OCI-LY7 (cell line): ENCODE data around the gene SYNGR3. TPM values are rescaled to one million over a fixed set of nuclear protein-coding genes. Genes with fewer than 3 reads are reported as not detected.

ENCODE experiments used
- BruUV-seq: library from RNA; stranded (reverse); fragments of 400-500 nt; replicated peaks from 2 replicates; lab custom pipeline; 2021; lab: Mats Ljungman, UMichigan
- CTCF ChIA-PET: fragments of 300-600 bp; sonication (Branson Sonifier 250); formaldehyde crosslinking; loops from one replicate; lab custom pipeline; 2022; ENCODE audit warnings: antibody characterized with exemption; ENCODE audit not compliant: unreplicated experiment; lab: Charles Lee
- POLR2A ChIA-PET: fragments of 300-600 bp; sonication (Branson Sonifier 250); formaldehyde crosslinking; loops from one replicate; lab custom pipeline; 2022; ENCODE audit warnings: antibody characterized with exemption; lab: Charles Lee
- DNase-seq: peaks from one replicate; pipeline ENCODE4 v3.0.0-alpha.2; 2015; ENCODE audit warnings: low spot score
- H2AFZ ChIP-seq: fragments of 200-600 bp; sonication (generic), shearing (Covaris generic); 2 replicates; pipeline ENCODE4 v1.6.1; 2014; ENCODE audit warnings: mild to moderate bottlenecking, antibody characterized with exemption, low read length, moderate library complexity
- H3K27ac ChIP-seq: fragments of 200-600 bp; sonication (generic); 2 replicates; pipeline ENCODE4 v1.5.1; 2014; ENCODE audit warnings: mixed run types, low read depth, mild to moderate bottlenecking, moderate library complexity, low read length, inconsistent platforms; ENCODE audit not compliant: poor library complexity, severe bottlenecking
- H3K36me3 ChIP-seq: fragments of 200-600 bp; sonication (generic); 2 replicates; pipeline ENCODE4 v1.6.1; 2014; ENCODE audit warnings: mild to moderate bottlenecking, antibody characterized with exemption, low read length, moderate library complexity, mixed read lengths; ENCODE audit not compliant: insufficient read depth
- H3K4me1 ChIP-seq: fragments of 200-600 bp; sonication (generic); 2 replicates; pipeline ENCODE4 v1.5.1; 2014; ENCODE audit warnings: mild to moderate bottlenecking, low read length; ENCODE audit not compliant: insufficient read depth, poor library complexity, severe bottlenecking
- H3K4me2 ChIP-seq: fragments of 200-600 bp; sonication (generic); 2 replicates; pipeline ENCODE4 v1.6.1; 2014; ENCODE audit warnings: mild to moderate bottlenecking, low read length
- H3K4me3 ChIP-seq: fragments of 200-600 bp; sonication (generic); 2 replicates; pipeline ENCODE4 v1.5.1; 2014; ENCODE audit warnings: mild to moderate bottlenecking, low read depth, low read length; ENCODE audit not compliant: poor library complexity, severe bottlenecking
- H3K79me2 ChIP-seq: fragments of 200-600 bp; sonication (generic); 2 replicates; pipeline ENCODE4 v1.6.1; 2016; ENCODE audit warnings: low read depth, mild to moderate bottlenecking, low read length, moderate library complexity, mixed read lengths; ENCODE audit not compliant: insufficient read depth
- H3K9me2 ChIP-seq: fragments of 200-600 bp; sonication (generic); 2 replicates; pipeline ENCODE4 v1.6.1; 2016; ENCODE audit warnings: mild to moderate bottlenecking, low read length, mixed read lengths; ENCODE audit not compliant: insufficient read depth
- H3K9me3 ChIP-seq: fragments of 200-600 bp; sonication (generic); 2 replicates; pipeline ENCODE4 v1.6.1; 2014; ENCODE audit warnings: mild to moderate bottlenecking, mixed run types, low read length, mixed read lengths
- H4K20me1 ChIP-seq: fragments of 200-600 bp; sonication (generic); 2 replicates; pipeline ENCODE4 v1.6.1; 2014; ENCODE audit warnings: mild to moderate bottlenecking, antibody characterized with exemption, low read length, moderate library complexity, mixed read lengths; ENCODE audit not compliant: insufficient read depth
- EZH2phosphoT487 ChIP-seq: fragments of 200-600 bp; sonication (generic); IDR thresholded peaks from 2 replicates; pipeline ENCODE4 v1.6.1; 2018; ENCODE audit warnings: low read depth, borderline replicate concordance, mild to moderate bottlenecking, mixed run types, antibody characterized with exemption, low read length, moderate library complexity, mixed read lengths
- intact Hi-C: fragments of 100-400 bp; cut with micrococcal nuclease; formaldehyde crosslinking; loops from one replicate; pipeline ENCODE4 v1.10.0; 2022; ENCODE audit not compliant: unreplicated experiment
- total RNA-seq, 2 experiments: library from RNA; depleted of rRNA in 1 of 2; stranded (reverse); fragments of >200 nt in 1 of 2; shearing (Covaris generic) in 1 of 2; gene quantifications; 2 replicates each; pipeline ENCODE4 v1.2.3, GENCODE V29; 2014 to 2022
- TF ChIP-seq, protein P1 (sequence below): fragments of 200-600 bp; sonication (generic); conservative IDR thresholded peaks from 2 replicates; pipeline ENCODE4 v1.5.1; 2014; ENCODE audit warnings: mild to moderate bottlenecking, antibody characterized with exemption, low read length, moderate library complexity, mixed read lengths

The SYNGR3 gene
- total RNA-seq, 2 experiments from 2014 or later: 10.3 to 11.1 TPM

DNA sequence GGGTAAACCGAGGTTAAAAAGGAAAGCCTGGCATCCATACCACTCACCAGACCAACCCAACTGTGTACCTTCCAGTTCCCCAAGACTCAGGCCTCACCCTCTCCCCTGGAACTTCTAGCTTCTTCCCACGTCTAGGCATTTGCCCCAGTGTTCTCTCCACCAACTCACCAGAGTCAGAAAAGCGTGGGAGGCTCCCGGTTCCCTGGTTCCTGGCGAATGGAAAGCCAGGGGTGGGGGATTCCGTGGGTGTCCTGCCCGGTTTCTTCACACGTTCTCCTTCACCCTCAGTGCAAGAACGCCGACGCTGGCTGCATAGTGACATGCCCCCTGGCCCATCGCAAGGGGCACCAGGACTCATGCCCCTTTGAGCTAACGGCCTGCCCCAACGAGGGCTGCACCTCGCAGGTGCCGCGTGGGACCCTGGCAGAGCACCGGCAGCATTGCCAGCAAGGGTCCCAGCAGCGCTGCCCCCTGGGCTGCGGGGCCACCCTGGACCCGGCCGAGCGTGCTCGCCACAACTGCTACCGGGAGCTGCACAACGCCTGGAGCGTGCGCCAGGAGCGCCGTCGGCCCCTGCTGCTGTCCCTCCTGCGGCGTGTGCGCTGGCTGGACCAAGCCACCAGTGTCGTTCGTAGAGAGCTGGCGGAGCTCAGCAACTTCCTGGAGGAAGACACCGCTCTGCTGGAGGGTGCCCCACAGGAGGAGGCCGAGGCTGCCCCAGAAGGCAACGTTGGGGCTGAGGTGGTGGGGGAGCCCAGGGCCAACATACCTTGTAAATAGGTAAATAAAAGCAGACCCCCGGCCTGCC is 21.4 kb upstream of the SYNGR3 start:
- no peak for DNase-seq
- no peak overlapping the region for H3K4me3 ChIP-seq
- peaks cover 53% of the 10 kb centered on the region for H3K79me2 ChIP-seq
- TF ChIP-seq, protein P1, sequence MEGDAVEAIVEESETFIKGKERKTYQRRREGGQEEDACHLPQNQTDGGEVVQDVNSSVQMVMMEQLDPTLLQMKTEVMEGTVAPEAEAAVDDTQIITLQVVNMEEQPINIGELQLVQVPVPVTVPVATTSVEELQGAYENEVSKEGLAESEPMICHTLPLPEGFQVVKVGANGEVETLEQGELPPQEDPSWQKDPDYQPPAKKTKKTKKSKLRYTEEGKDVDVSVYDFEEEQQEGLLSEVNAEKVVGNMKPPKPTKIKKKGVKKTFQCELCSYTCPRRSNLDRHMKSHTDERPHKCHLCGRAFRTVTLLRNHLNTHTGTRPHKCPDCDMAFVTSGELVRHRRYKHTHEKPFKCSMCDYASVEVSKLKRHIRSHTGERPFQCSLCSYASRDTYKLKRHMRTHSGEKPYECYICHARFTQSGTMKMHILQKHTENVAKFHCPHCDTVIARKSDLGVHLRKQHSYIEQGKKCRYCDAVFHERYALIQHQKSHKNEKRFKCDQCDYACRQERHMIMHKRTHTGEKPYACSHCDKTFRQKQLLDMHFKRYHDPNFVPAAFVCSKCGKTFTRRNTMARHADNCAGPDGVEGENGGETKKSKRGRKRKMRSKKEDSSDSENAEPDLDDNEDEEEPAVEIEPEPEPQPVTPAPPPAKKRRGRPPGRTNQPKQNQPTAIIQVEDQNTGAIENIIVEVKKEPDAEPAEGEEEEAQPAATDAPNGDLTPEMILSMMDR: no peak
- TF ChIP-seq EZH2phosphoT487: no peak
- no peak overlapping the region for H3K27ac ChIP-seq
- no peaks in the 10 kb centered on the region for H3K9me3 ChIP-seq
- ChIA-PET CTCF (no interaction called here), POLR2A (no interaction called here)
- no peak overlapping the region for H3K4me2 ChIP-seq
- intact Hi-C loops: no loop called here
- peaks cover 18% of the 10 kb centered on the region for H3K4me1 ChIP-seq
- peaks cover 34% of the 10 kb centered on the region for H3K36me3 ChIP-seq
- no peak overlapping the region for H2AFZ ChIP-seq
- no peaks in the 10 kb centered on the region for H3K9me2 ChIP-seq
- no TSS peak for BruUV-seq
- H4K20me1 ChIP-seq: peaks cover 7% of the 10 kb centered on the region

DNA sequence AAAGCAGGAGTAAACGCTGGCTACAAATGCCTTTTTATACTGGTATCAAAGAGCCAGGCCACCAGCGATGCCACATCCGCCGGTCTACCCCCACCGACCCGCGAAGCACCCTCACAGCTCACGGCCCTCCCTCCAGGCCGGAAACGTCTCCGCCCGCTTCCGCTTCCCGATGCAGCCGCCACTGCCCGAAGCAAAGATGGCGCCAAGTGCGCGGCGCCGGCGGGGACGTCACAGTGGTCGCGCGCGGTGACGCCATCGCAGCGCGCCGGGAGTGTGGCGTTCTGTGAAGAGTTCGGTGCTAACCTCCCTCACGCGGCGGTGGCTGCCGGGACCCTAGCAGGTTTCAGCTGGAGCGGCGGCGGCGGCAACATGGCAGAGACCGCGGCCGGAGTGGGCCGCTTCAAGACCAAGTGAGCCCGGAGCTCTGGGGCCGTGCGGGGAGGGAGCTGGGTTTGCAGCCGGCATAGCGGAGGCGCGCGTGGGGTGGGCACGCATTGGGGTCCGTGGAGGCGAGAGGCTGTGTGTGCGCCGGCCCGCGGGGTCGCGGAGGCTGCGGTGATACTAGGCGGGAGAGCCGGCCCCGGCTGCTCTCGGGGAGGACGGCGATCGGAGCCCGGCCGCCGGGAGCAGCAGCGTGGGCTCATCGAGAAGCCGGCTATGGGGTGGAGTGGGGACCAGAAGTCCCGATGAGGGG is 17.8 kb upstream of the SYNGR3 start, which contains the start of gene TBL3:
TSS of gene TBL3 (plus strand) at position 258 of the 694 bp plus-strand sequence. CDS start at position 370, 112 bp downstream.
- no peaks in the 10 kb centered on the region for H4K20me1 ChIP-seq
- peak within 1 kb of the TSS; percentile 86 for H3K4me3 ChIP-seq

More for the DNA sequence above, 17.8 kb upstream of the SYNGR3 start, which contains the start of gene TBL3:
- Histone ChIP-seq H3K36me3 (peaks cover 34% of the 10 kb centered on the region), H3K27ac (peak within 1 kb of the TSS; percentile 88), H3K9me2 (no peaks in the 10 kb centered on the region), H2AFZ (peak within 1 kb of the TSS; percentile 67; the same call in 1 of the 2 replicates), H3K4me2 (peak within 1 kb of the TSS; percentile 95), H3K79me2 (peaks cover 28% of the 10 kb centered on the region), H3K9me3 (no peaks in the 10 kb centered on the region), H3K4me1 (peaks cover 12% of the 10 kb centered on the region)
- peak; percentile 97 for DNase-seq
- ChIA-PET POLR2A (interaction anchor here (0.6 to 1.2 kb wide), 5 partner anchors 12 to 1630 kb away, joined by 3 read pairs; no protein-coding TSS in a partner anchor), CTCF (no interaction called here)
- TF ChIP-seq, protein P1: no peak
- TF ChIP-seq EZH2phosphoT487: no peak
- BruUV-seq: no TSS peak
- intact Hi-C loops: loop anchor here (1.0 kb wide), 1 partner anchor 12 kb away; the partner anchor contains the start of gene GFER
